Activated naive CD4-positive, alpha-beta T cell treated with anti-CD3 and anti-CD28 coated beads for 36 hours (primary cell): Measurements from ENCODE around the gene GBX2. TPM values are rescaled to one million over a fixed set of nuclear protein-coding genes. Genes with fewer than 3 reads are reported as not detected.
A peak's percentile ranks its signal among the peaks of the same experiment; 100 is the strongest.

ENCODE experiments used
- CTCF ChIA-PET: fragments of 350-600 bp; sonication (Branson Sonifier 250); formaldehyde crosslinking; loops from one replicate; lab custom pipeline; 2021; ENCODE audit warnings: antibody characterized with exemption; lab: Charles Lee
- DNase-seq: peaks from one replicate; pipeline ENCODE4 v3.0.0-alpha.2; 2020
- H3K27ac Mint-ChIP-seq: one replicate; pipeline ENCODE4 v1.8.0; 2021; ENCODE audit warnings: mild to moderate bottlenecking, mixed read lengths
- H3K27me3 Mint-ChIP-seq: one replicate; pipeline ENCODE4 v1.8.0; 2021; ENCODE audit warnings: low read depth, mixed read lengths
- H3K36me3 Mint-ChIP-seq: one replicate; pipeline ENCODE4 v1.8.0; 2021; ENCODE audit warnings: low read depth, mixed read lengths
- H3K4me1 Mint-ChIP-seq: one replicate; pipeline ENCODE4 v1.8.0; 2021; ENCODE audit warnings: low read depth, mixed read lengths
- H3K4me3 Mint-ChIP-seq: one replicate; pipeline ENCODE4 v1.8.0; 2021; ENCODE audit warnings: mild to moderate bottlenecking, moderate library complexity, mixed read lengths
- H3K9me3 Mint-ChIP-seq: one replicate; pipeline ENCODE4 v1.8.0; 2021; ENCODE audit warnings: mixed read lengths
- intact Hi-C: fragments of 100-400 bp; cut with micrococcal nuclease; formaldehyde crosslinking; loops from one replicate; pipeline ENCODE4 v1.15.1; 2023
- total RNA-seq, 2 experiments: library from RNA; stranded (reverse); gene quantifications; one replicate each; pipeline ENCODE4 v1.2.3, GENCODE V29; 2021

The GBX2 gene
- total RNA-seq, 2 experiments from 2014 or later: not detected

DNA sequence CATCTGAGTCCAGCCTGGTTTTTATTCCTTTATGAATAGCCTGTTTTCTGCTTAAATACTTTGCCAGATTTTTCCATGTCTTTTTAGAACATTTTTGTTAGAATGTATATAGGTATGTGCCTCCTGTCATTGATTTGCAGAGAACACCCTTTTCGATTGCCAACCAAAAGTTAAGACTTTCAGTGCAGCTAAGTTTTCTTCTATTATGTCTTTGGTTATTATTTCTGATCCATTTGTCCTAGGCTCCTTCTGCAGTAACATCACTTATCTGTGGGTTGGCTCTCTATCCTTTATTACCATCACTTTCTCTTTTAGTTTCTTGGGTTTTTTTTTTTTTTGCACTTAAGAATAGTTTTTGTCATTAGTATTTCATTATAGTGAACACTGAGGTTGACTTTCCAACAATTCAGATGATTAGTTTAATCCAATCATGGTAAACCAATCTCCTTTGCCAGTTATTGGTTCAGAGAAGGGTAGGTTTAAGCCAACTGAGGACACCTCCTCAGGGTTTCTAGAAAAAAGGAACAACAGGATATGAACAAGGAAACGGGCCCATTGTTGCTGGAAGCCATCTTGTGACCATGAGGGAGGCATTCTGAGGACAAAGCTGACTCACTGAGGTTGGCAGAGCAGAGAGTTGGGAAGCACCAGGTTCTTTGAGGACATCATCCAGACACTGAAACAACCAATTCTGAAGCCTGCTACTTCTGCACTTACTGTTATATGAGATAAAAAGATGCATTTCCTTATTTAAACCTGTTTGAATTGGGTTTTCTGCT lies 37.9 kb upstream of the GBX2 start:
- CTCF ChIA-PET: no interaction called here
- intact Hi-C loops: no loop called here
- H3K9me3 Mint-ChIP-seq: peaks cover 7% of the 10 kb centered on the region
- H3K36me3 Mint-ChIP-seq: no peaks in the 10 kb centered on the region
- H3K27me3 Mint-ChIP-seq: peaks cover 9% of the 10 kb centered on the region
- no peaks in the 10 kb centered on the region for H3K4me1 Mint-ChIP-seq
- DNase-seq: no peak
- no peak overlapping the region for H3K27ac Mint-ChIP-seq
- H3K4me3 Mint-ChIP-seq: no peak overlapping the region

DNA sequence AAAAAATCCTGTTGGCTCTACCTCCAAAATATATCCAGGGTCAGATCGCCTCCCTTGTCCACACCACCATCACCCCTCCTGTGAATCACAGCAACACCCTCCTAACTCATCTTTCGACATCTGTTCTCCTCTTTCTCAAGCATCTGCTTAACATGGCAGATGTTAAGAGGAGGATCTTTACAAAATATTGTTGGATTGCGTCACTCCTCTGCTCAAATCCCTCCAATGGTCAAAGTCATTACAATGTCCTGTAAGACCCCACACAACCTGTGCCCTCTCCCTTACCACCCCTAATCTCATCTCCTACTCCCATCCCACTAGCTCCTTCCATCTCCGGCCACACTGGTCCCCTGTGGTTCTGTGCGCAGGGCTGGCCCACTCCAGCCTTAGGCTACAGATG lies 36.8 kb upstream of the GBX2 start:
- CTCF ChIA-PET: interaction anchor here (0.6 kb wide), 1 partner anchor 9 kb away, joined by 3 read pairs; no protein-coding TSS in a partner anchor

DNA sequence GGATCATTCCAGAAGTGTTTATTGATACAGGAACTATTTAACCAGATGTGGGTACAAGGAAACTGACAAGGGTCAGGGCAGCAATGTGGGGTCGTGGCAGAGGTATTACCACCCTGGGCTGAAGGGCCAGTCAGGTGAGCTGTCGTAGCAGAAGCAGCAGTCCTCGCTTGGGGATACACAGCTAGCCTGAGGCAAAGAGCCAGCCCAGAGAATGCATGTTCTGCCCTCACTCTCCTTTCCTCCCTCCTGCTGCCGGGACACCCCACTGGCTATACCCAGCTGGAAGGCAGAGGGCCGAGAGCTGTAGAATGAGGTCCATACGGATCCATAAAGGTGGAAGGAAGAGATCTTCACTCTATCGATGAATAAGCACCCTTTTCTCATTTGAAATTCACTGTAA lies 32.2 kb upstream of the GBX2 start:
- Mint-ChIP-seq H3K4me3 (no peak overlapping the region), H3K4me1 (no peaks in the 10 kb centered on the region), H3K9me3 (no peaks in the 10 kb centered on the region), H3K36me3 (no peaks in the 10 kb centered on the region), H3K27me3 (no peaks in the 10 kb centered on the region), H3K27ac (no peak overlapping the region)
- intact Hi-C loops: no loop called here
- CTCF ChIA-PET: interaction anchor here (1.5 kb wide), 1 partner anchor 23 kb away, joined by 4 read pairs; no protein-coding TSS in a partner anchor
- no peak for DNase-seq

More for the DNA sequence above, 36.8 kb upstream of the GBX2 start:
- Mint-ChIP-seq H3K27ac (no peak overlapping the region), H3K9me3 (peaks cover 7% of the 10 kb centered on the region), H3K4me1 (no peaks in the 10 kb centered on the region), H3K27me3 (peaks cover 5% of the 10 kb centered on the region), H3K36me3 (no peaks in the 10 kb centered on the region), H3K4me3 (no peak overlapping the region)
- no peak for DNase-seq
- intact Hi-C loops: no loop called here

DNA sequence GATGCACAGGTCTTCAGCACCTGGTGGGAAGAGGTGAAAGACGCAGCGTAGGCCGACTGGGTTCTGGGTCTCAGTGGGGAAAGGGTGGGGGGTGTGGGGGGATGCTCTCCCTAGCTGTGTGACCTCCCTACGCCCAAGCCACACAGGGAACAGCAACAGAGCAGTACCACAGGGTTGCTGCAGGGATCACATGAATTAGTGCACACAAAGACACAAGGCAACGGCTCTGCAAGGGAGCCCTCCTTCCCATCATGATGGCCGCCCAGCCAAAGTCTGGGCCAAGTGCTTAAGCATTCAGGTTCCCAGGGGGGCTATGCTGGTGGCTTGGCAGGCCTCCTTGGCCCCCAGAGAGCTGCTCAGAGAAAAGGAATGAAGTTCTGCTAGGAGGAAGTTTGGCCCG lies 28.2 kb upstream of the GBX2 start:
- intact Hi-C loops: no loop called here
- Mint-ChIP-seq H3K27ac (no peak overlapping the region), H3K36me3 (no peaks in the 10 kb centered on the region), H3K27me3 (peaks cover 4% of the 10 kb centered on the region), H3K9me3 (no peaks in the 10 kb centered on the region), H3K4me1 (no peaks in the 10 kb centered on the region), H3K4me3 (no peak overlapping the region)
- no peak for DNase-seq
- CTCF ChIA-PET: no interaction called here

DNA sequence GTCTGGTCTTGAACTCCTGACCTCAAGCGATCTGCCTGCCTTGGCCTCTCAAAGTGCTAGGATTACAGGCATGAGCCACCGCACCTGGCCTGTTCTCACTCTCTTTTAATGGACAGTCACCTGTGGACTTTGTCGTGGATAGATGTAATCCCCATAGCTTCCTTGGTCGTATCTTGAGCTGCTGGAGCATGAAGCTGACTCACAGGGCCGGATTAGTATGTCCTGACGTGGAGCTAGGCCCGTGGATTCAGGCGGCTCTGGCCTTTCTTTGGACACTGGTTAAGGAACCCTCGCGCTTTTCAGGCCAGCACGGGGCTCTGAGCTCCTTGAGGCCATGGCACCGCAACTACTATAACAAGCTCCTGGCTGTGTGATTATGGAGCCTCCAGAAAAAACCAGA lies 27.5 kb upstream of the GBX2 start:
- H3K4me3 Mint-ChIP-seq: no peak overlapping the region
- no peak for DNase-seq
- CTCF ChIA-PET: interaction anchor here (0.7 kb wide), 1 partner anchor 9 kb away, joined by 3 read pairs; no protein-coding TSS in a partner anchor
- no peaks in the 10 kb centered on the region for H3K36me3 Mint-ChIP-seq
- peaks cover 4% of the 10 kb centered on the region for H3K27me3 Mint-ChIP-seq
- no peaks in the 10 kb centered on the region for H3K9me3 Mint-ChIP-seq
- no peak overlapping the region for H3K27ac Mint-ChIP-seq
- H3K4me1 Mint-ChIP-seq: no peaks in the 10 kb centered on the region
- intact Hi-C loops: no loop called here

DNA sequence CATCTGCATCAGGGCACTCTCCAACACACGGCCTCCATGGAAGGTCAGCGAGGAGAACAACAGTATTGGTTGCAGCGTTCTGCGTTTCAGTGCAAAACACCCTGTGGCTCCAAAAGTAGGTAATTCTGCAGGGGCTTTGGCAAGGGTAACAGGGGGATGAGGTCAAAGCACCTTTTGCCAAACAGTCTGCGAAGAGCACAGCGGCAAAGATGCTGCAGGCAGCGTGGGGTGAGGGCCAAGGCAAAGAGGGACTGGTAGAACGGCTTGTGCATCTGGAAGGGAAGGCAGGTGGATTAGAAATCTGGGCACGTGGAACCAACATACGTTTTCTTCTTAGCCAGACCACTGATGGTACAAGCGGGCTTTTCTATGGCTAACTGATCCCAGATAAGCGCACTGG lies 26.6 kb upstream of the GBX2 start:
- no peak for DNase-seq
- Mint-ChIP-seq H3K4me3 (no peak overlapping the region), H3K27ac (no peak overlapping the region), H3K36me3 (no peaks in the 10 kb centered on the region), H3K4me1 (no peaks in the 10 kb centered on the region), H3K9me3 (no peaks in the 10 kb centered on the region), H3K27me3 (peaks cover 4% of the 10 kb centered on the region)
- intact Hi-C loops: no loop called here
- CTCF ChIA-PET: no interaction called here

DNA sequence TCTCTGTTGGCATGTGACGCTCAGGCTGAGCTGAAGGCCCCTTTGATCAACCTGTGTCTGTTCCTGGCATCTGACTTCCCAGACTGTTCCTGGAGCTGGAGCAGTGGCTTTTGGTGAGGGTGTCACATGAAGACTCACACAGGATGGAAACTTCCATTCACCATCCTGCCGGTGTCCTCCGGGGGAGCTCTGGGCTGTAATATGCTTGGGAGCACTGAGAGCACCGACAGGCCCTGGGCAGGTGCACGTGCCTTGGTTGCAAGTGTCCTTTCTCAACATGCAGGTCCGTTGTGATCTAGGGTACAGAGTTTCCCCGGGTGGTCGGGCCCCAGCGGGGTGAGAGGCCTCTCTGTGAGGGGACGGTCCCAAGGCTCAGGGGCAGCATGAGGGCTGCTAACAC lies 24.8 kb upstream of the GBX2 start:
- CTCF ChIA-PET: no interaction called here
- Mint-ChIP-seq H3K36me3 (no peaks in the 10 kb centered on the region), H3K27me3 (peaks cover 4% of the 10 kb centered on the region), H3K4me1 (no peaks in the 10 kb centered on the region), H3K9me3 (no peaks in the 10 kb centered on the region), H3K4me3 (no peak overlapping the region), H3K27ac (no peak overlapping the region)
- intact Hi-C loops: no loop called here
- DNase-seq: no peak

DNA sequence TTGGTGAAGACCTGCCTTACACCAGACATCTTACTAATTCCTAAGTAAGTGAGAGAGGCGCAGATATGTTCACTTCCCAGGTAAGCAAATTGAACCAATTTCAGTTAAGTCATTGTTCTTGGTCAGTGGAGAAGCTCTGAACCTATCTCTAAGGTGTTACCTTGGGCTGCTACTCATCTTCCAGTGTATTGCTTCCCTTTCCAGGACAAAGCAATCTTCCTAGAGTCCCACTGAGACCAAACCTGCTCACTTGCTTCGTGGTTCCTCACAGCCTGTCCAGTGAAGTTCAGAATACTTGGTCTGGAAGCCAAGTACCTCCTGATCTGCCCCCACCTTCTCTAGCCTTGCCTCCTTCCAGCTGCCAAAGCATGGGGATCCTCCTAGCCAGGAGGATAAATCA lies 22.5 kb upstream of the GBX2 start:
- no peak for DNase-seq
- H3K4me1 Mint-ChIP-seq: no peaks in the 10 kb centered on the region
- intact Hi-C loops: no loop called here
- CTCF ChIA-PET: interaction anchor here (1.4 kb wide), 1 partner anchor 411 kb away, joined by 3 read pairs; no protein-coding TSS in a partner anchor
- H3K9me3 Mint-ChIP-seq: no peaks in the 10 kb centered on the region
- no peak overlapping the region for H3K27ac Mint-ChIP-seq
- H3K4me3 Mint-ChIP-seq: no peak overlapping the region
- peaks cover 8% of the 10 kb centered on the region for H3K27me3 Mint-ChIP-seq
- H3K36me3 Mint-ChIP-seq: no peaks in the 10 kb centered on the region

DNA sequence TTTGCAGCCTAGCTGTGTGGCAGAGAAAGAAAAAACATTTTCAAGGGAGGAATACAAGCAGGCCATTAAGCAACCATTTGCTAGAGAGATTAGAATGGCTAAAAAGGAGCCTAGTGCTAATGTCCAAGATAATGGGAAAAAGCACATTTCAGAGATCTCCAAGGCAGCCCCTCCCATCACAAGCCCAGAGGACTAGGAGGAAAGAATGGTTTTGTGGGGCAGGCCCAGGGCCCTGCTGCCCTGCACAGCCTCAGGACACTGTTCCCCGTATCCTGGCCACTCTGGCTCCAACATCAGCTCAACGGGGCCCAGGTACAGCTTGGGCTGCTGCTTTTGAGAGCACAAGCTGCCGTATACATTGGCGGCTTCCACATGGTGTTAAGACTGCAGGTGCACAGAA lies 16.5 kb upstream of the GBX2 start:
- intact Hi-C loops: no loop called here
- H3K36me3 Mint-ChIP-seq: peaks cover 2% of the 10 kb centered on the region
- H3K9me3 Mint-ChIP-seq: no peaks in the 10 kb centered on the region
- H3K4me1 Mint-ChIP-seq: peaks cover 3% of the 10 kb centered on the region
- no peak overlapping the region for H3K27ac Mint-ChIP-seq
- DNase-seq: no peak
- H3K4me3 Mint-ChIP-seq: no peak overlapping the region
- CTCF ChIA-PET: no interaction called here
- H3K27me3 Mint-ChIP-seq: peaks cover 51% of the 10 kb centered on the region

DNA sequence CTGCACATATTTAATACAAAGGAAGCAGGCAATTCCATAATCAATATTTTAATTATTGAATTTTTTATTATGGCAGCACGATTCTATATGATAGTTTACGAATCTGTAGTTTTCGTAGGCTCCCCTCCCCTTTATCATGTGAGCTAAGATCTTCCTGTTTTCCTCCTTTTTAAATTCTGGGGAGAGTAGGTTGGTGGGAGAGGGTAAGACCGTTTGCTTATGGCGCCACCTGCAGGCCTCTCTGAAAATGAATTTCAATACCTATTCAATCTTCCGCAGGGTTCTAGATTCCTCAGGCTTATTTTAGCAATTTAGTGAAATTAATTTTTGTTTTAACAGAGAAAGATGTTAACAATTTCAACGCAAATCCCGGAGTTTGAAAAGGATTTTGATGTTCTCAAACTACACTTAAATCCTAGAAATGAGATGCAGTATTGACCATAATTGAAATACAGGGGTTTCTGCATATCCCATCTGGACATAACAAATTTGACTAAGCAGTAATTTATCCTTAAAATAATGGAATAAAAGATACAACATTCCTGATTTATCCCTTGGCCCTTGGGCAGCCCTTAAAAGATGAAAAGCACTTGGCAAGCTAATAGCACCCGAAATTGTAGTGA lies 12.8 kb upstream of the GBX2 start:
- H3K27ac Mint-ChIP-seq: no peak overlapping the region
- peak; percentile 61 for DNase-seq
- H3K4me3 Mint-ChIP-seq: no peak overlapping the region
- intact Hi-C loops: loop anchor here (1.0 to 2.0 kb wide), 3 partner anchors 244 to 415 kb away; no protein-coding TSS in a partner anchor
- H3K4me1 Mint-ChIP-seq: peaks cover 12% of the 10 kb centered on the region
- H3K9me3 Mint-ChIP-seq: no peaks in the 10 kb centered on the region
- H3K27me3 Mint-ChIP-seq: peaks cover 74% of the 10 kb centered on the region
- CTCF ChIA-PET: interaction anchor here (0.7 to 7.8 kb wide), 11 partner anchors 9 to 435 kb away, joined by 3 to 44 read pairs (median 3); no protein-coding TSS in a partner anchor
- peaks cover 2% of the 10 kb centered on the region for H3K36me3 Mint-ChIP-seq

DNA sequence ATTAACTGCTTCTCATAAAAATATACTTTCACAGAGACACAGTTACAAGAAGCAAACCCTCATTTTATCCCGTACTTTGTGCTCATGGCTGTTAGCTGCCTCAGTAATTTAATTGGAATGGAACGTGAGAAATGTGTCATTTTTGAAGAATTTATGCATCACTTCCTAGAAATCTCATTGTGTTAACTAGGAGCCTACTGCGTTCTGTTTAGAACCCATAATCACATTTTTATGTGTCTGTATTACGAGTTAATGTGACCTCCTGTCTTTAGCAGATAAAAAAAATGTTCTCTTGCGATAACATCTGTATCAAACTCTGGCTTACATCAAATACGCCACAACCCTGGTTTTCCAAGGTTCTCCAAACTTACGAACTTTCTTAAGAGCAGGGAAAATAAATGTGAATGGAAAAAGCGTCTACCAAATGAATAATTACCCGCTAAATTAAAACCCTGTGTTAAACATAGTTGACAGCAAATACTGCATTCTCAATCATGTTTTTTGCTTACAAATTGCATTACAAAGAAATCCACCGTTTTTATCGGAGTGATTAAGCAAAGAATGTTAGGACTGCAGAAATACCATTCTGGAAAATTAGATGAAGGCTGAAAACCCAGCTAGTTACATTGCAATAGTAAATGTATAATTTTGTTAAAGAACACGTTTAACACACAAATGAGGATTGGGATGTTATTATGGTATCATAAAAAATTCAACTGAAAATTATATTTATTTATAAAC lies 12.1 kb upstream of the GBX2 start:
- no peak overlapping the region for H3K27ac Mint-ChIP-seq
- CTCF ChIA-PET: interaction anchor here (0.7 to 7.8 kb wide), 10 partner anchors 8 to 434 kb away, joined by 3 to 44 read pairs (median 3); no protein-coding TSS in a partner anchor
- peaks cover 76% of the 10 kb centered on the region for H3K27me3 Mint-ChIP-seq
- peaks cover 12% of the 10 kb centered on the region for H3K4me1 Mint-ChIP-seq
- intact Hi-C loops: loop anchor here (2.0 kb wide), 1 partner anchor 243 kb away; no protein-coding TSS in a partner anchor
- no peaks in the 10 kb centered on the region for H3K9me3 Mint-ChIP-seq
- no peak overlapping the region for H3K4me3 Mint-ChIP-seq
- DNase-seq: no peak
- H3K36me3 Mint-ChIP-seq: peaks cover 2% of the 10 kb centered on the region
